ENCODE data around the gene OR51A7. TPM values are rescaled to one million over a fixed set of nuclear protein-coding genes. Genes with fewer than 3 reads are reported as not detected.

OR51A7 gene
- polyA plus RNA-seq, 1 donor (not counting 4 experiments of a cell fraction or from before 2014, with no cell fraction given), result not detected

DNA sequence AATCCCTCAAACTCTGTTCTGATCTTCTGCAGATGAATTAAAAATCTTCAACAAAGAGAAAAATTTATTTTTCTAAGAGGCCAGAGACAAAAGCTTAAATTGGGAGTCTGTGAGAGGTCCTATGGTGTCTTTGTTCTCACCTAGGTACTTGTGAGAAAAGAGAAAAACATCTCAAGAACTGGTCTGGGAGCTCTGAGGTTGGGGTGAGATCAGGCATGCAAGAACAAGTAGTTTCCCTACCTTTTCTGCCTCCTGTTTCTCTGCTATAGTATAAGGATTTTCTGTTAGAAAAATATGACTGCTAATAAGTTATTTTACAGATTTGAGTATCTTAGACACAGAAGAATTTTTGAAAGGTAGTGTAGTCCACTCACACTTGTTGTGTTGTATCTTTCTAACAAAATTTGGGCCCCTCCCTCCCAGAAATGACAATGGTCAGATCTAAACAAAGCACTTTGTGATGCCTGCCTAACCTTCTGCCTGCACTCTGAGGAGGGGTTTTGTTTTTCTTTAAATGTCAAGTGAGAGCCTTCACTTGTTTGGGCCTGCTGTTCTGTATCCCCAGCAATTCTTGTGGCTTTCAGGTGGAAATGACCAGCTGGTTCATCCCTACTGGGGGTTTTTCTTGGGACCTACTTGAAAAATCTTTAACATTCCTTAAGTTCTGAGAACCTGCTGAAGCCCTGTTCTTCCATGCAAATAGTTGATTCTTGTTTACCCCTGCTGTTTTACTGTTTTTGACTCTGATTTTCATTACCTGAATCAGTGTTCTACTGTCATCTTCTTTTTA is 40.9 kb upstream of the OR51A7 start:
- Histone ChIP-seq H2AFZ (ENCODE audit: control insufficient read depth, low read length) (no peak overlapping the region), H3K79me2 (ENCODE audit: control insufficient read depth, insufficient read depth, low read length) (no peaks in the 10 kb centered on the region), H3K4me3 (ENCODE audit: control insufficient read depth in 2 of 3, extremely low read depth in 1 of 3, insufficient read depth in 2 of 3, low read depth in 1 of 3, low read length in 3 of 3) (no peak overlapping the region), H3K27ac (ENCODE audit: control insufficient read depth, insufficient read depth, low read length) (no peak overlapping the region), H3K4me2 (ENCODE audit: control insufficient read depth, extremely low read depth, insufficient read depth, low read depth, low read length) (no peak overlapping the region), H4K20me1 (ENCODE audit: control insufficient read depth, extremely low read depth, insufficient read depth, low read length) (no peaks in the 10 kb centered on the region), H3K36me3 (ENCODE audit: control insufficient read depth in 2 of 2, extremely low read depth in 1 of 2, insufficient read depth in 2 of 2, low read length in 2 of 2) (no peaks in the 10 kb centered on the region), H3K9me1 (ENCODE audit: control insufficient read depth, extremely low read depth, insufficient read depth, low read length) (no peaks in the 10 kb centered on the region), H3K27me3 (ENCODE audit: control insufficient read depth, extremely low read depth, insufficient read depth, low read length) (no peaks in the 10 kb centered on the region), H3K4me1 (ENCODE audit: control insufficient read depth, extremely low read depth, insufficient read depth, low read length) (no peaks in the 10 kb centered on the region), H3K9ac (ENCODE audit: control insufficient read depth, extremely low read depth, insufficient read depth, low read length) (no peak overlapping the region), H3K9me3 (ENCODE audit: control insufficient read depth, low read depth, low read length) (no peaks in the 10 kb centered on the region)
- DNase-seq (ENCODE audit: low read depth, low spot score), result no peak
- dilution Hi-C loops (cut with MboI; ENCODE audit: extremely low pct_ligation_motif_present, low sequenced_read_pairs), result no loop called here
- FAIRE-seq, result no peak
- TF ChIP-seq, protein P1, sequence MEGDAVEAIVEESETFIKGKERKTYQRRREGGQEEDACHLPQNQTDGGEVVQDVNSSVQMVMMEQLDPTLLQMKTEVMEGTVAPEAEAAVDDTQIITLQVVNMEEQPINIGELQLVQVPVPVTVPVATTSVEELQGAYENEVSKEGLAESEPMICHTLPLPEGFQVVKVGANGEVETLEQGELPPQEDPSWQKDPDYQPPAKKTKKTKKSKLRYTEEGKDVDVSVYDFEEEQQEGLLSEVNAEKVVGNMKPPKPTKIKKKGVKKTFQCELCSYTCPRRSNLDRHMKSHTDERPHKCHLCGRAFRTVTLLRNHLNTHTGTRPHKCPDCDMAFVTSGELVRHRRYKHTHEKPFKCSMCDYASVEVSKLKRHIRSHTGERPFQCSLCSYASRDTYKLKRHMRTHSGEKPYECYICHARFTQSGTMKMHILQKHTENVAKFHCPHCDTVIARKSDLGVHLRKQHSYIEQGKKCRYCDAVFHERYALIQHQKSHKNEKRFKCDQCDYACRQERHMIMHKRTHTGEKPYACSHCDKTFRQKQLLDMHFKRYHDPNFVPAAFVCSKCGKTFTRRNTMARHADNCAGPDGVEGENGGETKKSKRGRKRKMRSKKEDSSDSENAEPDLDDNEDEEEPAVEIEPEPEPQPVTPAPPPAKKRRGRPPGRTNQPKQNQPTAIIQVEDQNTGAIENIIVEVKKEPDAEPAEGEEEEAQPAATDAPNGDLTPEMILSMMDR (optimal IDR thresholded peaks at IDR 0.05 in 1 of 3, IDR thresholded peaks at IDR 0.05 in 1 of 3, conservative IDR thresholded peaks at IDR 0.05 in 1 of 3; ENCODE audit: extremely low read depth in 1 of 3, insufficient read depth in 2 of 3, low read length in 3 of 3), result no peak
- TF ChIP-seq EZH2 (IDR thresholded peaks at IDR 0.05; ENCODE audit: low read length), result no peak

GRCh38 chr11:4863876-4864275 is 39.7 kb upstream of the OR51A7 start:
- no peaks in the 10 kb centered on the region for H3K4me1 ChIP-seq (ENCODE audit: control insufficient read depth, extremely low read depth, insufficient read depth, low read length)
- no peak overlapping the region for H3K4me3 ChIP-seq (ENCODE audit: control insufficient read depth in 2 of 3, extremely low read depth in 1 of 3, insufficient read depth in 2 of 3, low read depth in 1 of 3, low read length in 3 of 3)
- dilution Hi-C loops (cut with MboI; ENCODE audit: extremely low pct_ligation_motif_present, low sequenced_read_pairs), result no loop called here
- H4K20me1 ChIP-seq (ENCODE audit: control insufficient read depth, extremely low read depth, insufficient read depth, low read length), result no peaks in the 10 kb centered on the region
- H3K27me3 ChIP-seq (ENCODE audit: control insufficient read depth, extremely low read depth, insufficient read depth, low read length), result no peaks in the 10 kb centered on the region
- H3K9me1 ChIP-seq (ENCODE audit: control insufficient read depth, extremely low read depth, insufficient read depth, low read length), result no peaks in the 10 kb centered on the region
- H3K36me3 ChIP-seq (ENCODE audit: control insufficient read depth in 2 of 2, extremely low read depth in 1 of 2, insufficient read depth in 2 of 2, low read length in 2 of 2), result no peaks in the 10 kb centered on the region
- FAIRE-seq, result no peak
- no peak overlapping the region for H2AFZ ChIP-seq (ENCODE audit: control insufficient read depth, low read length)
- TF ChIP-seq, protein P1 (optimal IDR thresholded peaks at IDR 0.05 in 1 of 3, IDR thresholded peaks at IDR 0.05 in 1 of 3, conservative IDR thresholded peaks at IDR 0.05 in 1 of 3; ENCODE audit: extremely low read depth in 1 of 3, insufficient read depth in 2 of 3, low read length in 3 of 3), result no peak
- TF ChIP-seq EZH2 (IDR thresholded peaks at IDR 0.05; ENCODE audit: low read length), result no peak
- no peaks in the 10 kb centered on the region for H3K79me2 ChIP-seq (ENCODE audit: control insufficient read depth, insufficient read depth, low read length)
- H3K9ac ChIP-seq (ENCODE audit: control insufficient read depth, extremely low read depth, insufficient read depth, low read length), result no peak overlapping the region
- no peak overlapping the region for H3K4me2 ChIP-seq (ENCODE audit: control insufficient read depth, extremely low read depth, insufficient read depth, low read depth, low read length)
- no peaks in the 10 kb centered on the region for H3K9me3 ChIP-seq (ENCODE audit: control insufficient read depth, low read depth, low read length)
- no peak overlapping the region for H3K27ac ChIP-seq (ENCODE audit: control insufficient read depth, insufficient read depth, low read length)
- DNase-seq (ENCODE audit: low read depth, low spot score), result no peak
